Cortex of kidney (tissue), 1 donor: ENCODE results near the gene CAMSAP3.
"Not testable (repeated sequence)": the region's sequence is repeated elsewhere in the genome, so short reads cannot be mapped to it uniquely, and the experiment has no call there.

Experiments
- DNase-seq: peaks from one replicate; lab custom pipeline; 2025; lab: John Stamatoyannopoulos, UW

CAMSAP3 gene

DNA sequence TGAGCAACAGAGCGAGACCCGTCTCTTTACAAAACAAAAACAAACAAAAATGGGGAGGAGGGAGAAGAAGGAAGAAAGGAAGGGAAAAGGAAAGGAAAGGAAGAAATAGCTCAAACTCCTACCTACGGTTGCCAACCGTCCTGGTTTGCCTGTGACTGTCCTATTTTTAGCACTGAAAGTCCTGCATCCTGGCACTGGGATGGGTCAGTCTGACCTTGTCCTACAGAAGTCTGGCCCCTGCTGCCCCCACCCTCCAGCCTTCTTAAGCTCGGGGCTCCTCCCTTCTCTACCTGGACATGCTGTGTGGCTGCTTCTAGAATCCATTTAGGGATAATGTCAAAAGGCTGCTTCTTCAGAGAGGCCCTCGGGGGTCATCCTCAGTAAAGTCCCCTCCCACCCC, 40.0 kb downstream of the CAMSAP3 start:
- DNase-seq: no peak

GRCh38 chr19:7636317-7636690, 40.6 kb downstream of the CAMSAP3 start:
- no peak for DNase-seq

DNA sequence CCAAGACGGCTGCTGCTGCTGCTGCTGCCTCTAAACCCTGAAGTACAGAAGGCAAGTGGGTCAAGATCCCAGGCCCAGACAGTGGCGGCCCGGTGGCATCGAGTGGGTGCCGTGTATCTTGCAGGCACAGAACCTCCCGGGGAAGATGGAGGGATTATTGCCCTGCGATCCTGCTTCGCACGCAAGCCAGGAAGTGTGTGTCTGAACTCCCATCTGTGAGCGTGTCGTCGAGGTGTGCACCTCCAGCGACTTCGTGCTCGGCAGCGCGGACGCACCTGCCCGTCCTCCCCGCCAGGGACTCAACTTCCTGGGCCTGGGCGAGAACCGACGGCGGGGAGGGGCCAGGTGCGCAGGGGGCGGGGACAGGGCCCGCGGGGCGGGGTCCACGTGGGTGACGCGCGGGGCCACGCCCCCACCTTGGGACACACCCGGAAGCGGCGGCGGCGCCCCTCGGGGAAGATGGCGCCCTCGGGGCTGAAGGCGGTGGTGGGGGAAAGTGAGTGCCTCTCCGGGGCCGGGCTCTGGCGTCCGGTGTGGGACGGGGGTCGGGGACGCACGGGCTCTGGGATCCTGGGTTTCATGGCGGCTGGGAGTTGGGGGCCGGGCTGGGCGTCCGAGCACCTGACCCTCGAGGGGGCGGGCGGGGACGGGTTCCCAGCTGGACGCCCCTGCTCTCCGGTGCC, 41.2 kb downstream of the CAMSAP3 start, which contains the start of gene STXBP2:
STXBP2 (plus strand) TSS at position 420 of the 683 bp plus-strand sequence; CDS start at position 460, 40 bp downstream.
- DNase-seq: no peak

- DNase-seq: no peak
Measured at GRCh38 chr19:7637374-7638256, 42.0 kb downstream of the CAMSAP3 start.

DNA sequence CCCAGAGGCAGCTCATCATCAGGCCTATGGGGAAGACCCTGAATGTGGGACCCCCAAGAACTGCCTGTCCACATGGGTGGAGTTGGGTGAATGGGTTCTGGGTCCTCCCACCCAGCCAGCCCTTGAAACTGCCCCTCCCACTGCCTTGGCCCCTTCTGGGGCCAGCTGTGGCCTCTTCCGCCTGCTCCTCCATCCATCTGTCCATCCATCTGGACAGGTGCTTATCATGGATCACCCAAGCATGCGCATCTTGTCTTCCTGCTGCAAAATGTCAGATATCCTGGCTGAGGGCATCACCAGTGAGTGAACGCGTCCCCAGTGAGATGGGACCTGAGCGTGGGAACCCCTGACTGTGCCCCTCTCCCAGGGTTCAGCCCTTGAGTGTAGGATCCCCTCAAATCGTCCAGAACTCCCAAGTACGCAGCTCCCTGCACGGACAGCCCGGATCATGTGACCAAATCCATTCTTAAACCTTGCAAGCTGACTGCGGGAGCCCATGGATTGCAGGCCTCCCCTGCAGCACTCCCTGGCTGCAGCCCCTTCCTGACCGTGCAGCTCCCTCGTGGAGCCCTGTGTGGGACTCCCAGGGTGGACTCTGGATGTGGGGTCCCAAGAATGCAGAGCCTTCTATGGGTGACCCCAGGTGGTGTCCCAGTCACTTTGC, 43.3 kb downstream of the CAMSAP3 start:
- no peak for DNase-seq

DNA sequence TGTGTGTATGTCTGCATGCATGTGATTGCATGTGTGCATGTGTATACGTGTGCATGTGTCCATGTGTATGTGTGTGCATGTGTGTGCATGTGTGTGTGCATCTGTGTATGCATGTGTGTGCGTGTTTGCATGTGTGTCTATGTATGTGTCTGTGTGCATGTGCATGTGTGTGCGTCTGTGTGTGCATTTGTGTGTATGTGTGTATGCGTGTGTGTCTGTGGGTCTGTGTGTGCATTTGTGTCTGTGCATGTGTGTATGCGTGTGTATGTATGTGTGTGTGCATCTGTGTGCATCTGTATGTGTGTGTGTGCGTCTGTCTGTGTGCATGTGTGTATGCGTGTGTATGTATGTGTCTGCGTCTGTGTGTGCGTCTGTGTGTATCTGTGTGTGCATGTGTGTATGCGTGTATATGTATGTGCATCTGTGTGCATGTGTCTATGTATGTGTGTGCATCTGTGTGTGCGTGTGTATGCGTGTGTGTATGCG, 44.2 kb downstream of the CAMSAP3 start:
- DNase-seq: no peak

DNA sequence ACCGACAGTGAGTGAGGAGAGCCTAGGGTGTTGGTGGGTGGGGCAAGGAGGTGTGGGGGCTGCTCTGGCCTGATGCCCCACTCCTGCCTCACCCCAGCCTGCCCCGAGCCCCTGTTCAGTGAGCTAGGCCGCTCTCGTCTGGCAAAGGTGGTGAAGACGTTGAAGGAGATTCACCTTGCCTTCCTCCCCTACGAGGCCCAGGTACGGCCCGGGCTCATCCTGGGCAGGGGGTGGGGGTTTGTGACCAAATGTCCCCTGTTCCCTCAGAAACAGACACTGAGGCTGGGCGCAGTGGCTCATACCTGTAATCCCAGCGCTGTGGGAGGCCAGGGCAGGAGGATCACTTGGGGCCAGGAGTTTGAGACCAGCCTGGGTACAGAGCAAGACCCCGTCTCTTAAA, 45.1 kb downstream of the CAMSAP3 start:
- no peak for DNase-seq

GRCh38 chr19:7641290-7642276, 45.9 kb downstream of the CAMSAP3 start:
- DNase-seq: no peak

- no peak for DNase-seq
Measured at GRCh38 chr19:7642295-7643030, 46.8 kb downstream of the CAMSAP3 start.

GRCh38 chr19:7643031-7643415, 47.4 kb downstream of the CAMSAP3 start:
- DNase-seq: no peak

DNA sequence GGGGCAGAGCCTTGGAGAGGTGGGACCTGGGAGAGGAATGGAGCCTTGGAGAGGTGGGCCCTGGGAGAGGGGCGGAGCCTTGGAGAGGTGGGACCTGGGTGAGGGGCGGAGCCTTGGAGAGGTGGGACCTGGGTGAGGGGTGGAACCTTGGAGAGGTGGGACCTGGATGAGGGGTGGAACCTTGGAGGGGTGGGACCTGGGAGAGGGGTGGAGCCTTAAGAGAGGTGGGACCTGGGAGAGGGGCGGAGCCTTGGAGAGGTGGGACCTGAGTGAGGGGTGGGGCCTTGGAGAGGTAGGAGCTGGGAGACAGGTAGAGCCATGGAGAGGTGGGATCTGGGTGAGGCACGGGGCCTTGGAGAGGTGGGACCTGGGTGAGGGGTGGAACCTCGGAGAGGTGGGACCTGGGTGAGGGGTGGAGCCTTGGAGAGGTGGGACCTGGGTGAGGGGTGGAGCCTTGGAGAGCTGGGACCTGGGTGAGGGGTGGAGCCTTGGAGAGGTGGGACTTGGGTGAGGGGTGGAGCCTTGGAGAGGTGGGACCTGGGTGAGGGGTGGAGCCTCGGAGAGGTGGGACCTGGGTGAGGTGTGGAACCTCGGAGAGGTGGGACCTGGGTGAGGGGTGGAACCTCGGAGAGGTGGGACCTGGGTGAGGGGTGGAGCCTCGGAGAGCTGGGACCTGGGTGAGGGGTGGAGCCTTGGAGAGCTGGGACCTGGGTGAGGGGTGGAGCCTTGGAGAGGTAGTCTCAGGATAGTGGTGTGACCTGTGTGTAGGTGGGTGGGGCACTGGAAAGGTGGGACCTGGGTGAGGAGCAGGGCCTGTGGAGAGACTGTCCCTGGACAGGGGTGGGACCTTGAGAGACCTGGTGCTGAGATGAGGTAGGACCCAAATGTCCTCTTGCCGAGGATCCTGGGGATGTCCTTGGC, 48.2 kb downstream of the CAMSAP3 start:
- not testable (repeated sequence) for DNase-seq

DNA sequence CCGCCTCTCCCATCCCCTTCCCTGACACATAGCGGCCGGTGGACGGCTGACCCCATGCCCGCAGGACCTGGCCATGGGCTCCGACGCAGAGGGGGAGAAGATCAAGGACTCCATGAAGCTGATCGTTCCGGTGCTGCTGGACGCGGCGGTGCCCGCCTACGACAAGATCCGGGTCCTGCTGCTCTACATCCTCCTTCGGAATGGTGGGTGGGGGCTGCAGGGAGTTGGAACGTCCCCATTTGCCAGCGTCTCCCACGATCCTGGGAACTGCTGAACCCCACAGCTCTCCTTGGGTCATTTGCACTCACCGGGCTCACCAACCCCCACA, 48.9 kb downstream of the CAMSAP3 start:
- no peak for DNase-seq

GRCh38 chr19:7645163-7645562, 49.5 kb downstream of the CAMSAP3 start:
- no peak for DNase-seq

GRCh38 chr19:7645656-7646425, 50.2 kb downstream of the CAMSAP3 start:
- no peak for DNase-seq

DNA sequence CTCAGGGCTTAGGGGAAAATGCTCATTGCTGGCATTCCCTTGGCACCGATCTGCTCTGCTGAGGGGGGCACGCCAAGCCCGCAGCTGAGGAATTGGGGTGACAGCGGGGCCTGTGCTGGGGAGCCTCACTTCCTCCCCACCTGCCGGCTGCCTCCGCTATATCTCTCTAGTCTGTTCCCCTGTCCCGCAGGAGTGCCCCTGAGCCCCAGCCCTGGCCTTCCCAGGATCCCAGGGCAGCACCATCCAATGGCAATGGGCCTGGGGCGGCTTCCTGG, 50.7 kb downstream of the CAMSAP3 start:
- DNase-seq: no peak

- DNase-seq: no peak
Measured at GRCh38 chr19:7647156-7647555, 51.5 kb downstream of the CAMSAP3 start.

- no peak for DNase-seq
Measured at GRCh38 chr19:7648265-7649014, 52.8 kb downstream of the CAMSAP3 start.

GRCh38 chr19:7650148-7650547, 54.5 kb downstream of the CAMSAP3 start:
- no peak for DNase-seq
